Measurements from ENCODE around the gene KDM1B.

Gene KDM1B

DNA sequence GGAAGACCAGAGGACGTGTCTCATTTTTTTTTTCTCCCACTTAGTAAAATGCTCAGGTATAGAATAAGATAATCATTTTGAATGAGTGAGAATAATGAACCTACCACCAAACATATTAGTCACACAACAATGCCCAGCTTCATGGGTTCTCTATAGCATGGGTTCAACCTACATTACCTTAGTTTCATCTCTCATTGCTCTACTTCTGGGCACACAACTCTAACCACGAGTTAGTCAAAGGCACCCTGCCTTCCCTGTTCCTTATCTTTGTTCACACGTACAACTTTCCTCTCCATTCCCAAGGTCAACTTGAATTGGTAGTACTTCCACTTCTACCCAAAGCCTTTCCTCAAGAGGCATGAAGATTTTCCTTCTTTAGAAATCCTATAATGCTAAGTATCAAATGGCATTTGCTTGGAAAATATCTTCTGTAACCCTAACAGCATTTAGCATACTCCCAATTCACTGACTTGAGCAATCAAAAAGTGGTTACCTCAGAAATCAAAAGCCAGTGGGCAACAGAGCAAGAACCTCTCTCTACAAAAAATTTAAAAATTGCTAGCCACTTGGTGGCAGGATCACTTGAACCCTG, 88.2 kb downstream of the KDM1B start:
- peaks cover 99% of the 10 kb centered on the region for H3K36me3 Mint-ChIP-seq (ENCODE audit: low read depth)
- no peak for DNase-seq
- peaks cover 5% of the 10 kb centered on the region for H3K9me3 Mint-ChIP-seq
- H3K4me3 Mint-ChIP-seq = no peak overlapping the region
- H3K27me3 Mint-ChIP-seq = no peaks in the 10 kb centered on the region
- peaks cover 66% of the 10 kb centered on the region for H3K4me1 Mint-ChIP-seq (ENCODE audit: low read depth)
- no peak overlapping the region for H3K27ac Mint-ChIP-seq

DNA sequence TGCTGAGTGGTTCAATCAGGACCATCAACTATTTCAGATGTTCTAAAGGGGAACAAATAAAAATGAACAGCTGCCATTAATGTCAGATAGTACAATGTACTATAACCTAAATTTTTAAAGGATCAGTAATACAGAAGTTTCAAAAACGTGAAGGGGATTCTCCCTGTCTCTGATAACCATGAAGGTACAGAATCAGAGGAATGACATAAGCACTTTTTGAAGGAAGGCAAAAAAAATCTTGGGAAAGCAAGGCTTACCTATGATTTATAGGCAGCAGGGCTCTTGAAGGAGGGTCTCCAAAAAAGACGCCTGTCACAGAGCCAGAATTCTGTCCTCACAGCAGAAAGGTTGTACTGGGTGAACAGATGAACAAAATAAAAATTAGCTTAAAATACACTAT, 89.0 kb downstream of the KDM1B start:
- Mint-ChIP-seq H3K4me1 (ENCODE audit: low read depth) (peaks cover 70% of the 10 kb centered on the region), H3K27me3 (no peaks in the 10 kb centered on the region), H3K36me3 (ENCODE audit: low read depth) (peaks cover 100% of the 10 kb centered on the region), H3K27ac (no peak overlapping the region), H3K9me3 (peaks cover 5% of the 10 kb centered on the region), H3K4me3 (no peak overlapping the region)
- DNase-seq = no peak

DNA sequence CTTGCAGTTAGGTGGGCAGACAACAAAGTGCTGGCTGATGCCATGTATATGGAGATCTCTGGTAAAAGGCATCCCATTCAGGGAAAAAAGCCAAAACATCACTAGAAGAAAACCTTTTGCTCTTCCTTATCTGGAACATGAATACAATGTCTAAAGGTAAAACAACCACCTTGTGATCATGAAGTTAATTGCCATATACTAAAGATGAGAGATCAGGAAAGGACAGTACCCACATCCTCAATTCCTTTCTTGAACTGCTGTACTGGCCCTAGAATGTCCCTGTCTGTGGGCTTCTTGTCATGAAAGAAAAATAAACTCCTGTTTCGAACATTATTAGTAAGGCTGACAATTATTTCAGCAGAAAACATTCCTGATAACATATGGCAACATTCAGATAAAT, 89.9 kb downstream of the KDM1B start:
- no peak overlapping the region for H3K27ac Mint-ChIP-seq
- H3K27me3 Mint-ChIP-seq = no peaks in the 10 kb centered on the region
- DNase-seq = no peak
- H3K4me3 Mint-ChIP-seq = no peak overlapping the region
- peaks cover 5% of the 10 kb centered on the region for H3K9me3 Mint-ChIP-seq
- H3K4me1 Mint-ChIP-seq (ENCODE audit: low read depth) = peaks cover 75% of the 10 kb centered on the region
- H3K36me3 Mint-ChIP-seq (ENCODE audit: low read depth) = peaks cover 100% of the 10 kb centered on the region

DNA sequence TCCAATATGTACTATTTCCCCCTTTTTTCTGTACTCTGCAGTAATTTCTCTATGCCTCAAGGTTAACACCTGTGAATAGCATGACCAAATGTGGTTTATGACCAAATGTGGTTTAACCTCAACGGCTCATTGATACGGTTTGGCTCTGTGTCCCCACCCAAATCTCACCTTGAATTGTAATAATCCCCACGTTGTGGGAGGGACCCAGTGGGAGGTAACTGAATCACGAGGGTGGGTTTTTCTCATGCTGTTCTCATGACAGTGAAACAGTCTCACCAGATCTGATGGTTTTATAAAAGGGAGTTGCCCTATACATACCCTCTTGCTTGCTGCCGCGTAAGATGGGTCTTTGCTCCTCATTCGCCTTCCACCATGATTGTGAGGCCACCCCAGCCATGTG, 90.4 kb downstream of the KDM1B start:
- peaks cover 5% of the 10 kb centered on the region for H3K9me3 Mint-ChIP-seq
- peak overlapping the region; percentile 81 for H3K27ac Mint-ChIP-seq
- peaks cover 99% of the 10 kb centered on the region for H3K36me3 Mint-ChIP-seq (ENCODE audit: low read depth)
- peak; percentile 56 for DNase-seq
- H3K27me3 Mint-ChIP-seq = no peaks in the 10 kb centered on the region
- H3K4me3 Mint-ChIP-seq = peak overlapping the region; percentile 36
- H3K4me1 Mint-ChIP-seq (ENCODE audit: low read depth) = peaks cover 75% of the 10 kb centered on the region

DNA sequence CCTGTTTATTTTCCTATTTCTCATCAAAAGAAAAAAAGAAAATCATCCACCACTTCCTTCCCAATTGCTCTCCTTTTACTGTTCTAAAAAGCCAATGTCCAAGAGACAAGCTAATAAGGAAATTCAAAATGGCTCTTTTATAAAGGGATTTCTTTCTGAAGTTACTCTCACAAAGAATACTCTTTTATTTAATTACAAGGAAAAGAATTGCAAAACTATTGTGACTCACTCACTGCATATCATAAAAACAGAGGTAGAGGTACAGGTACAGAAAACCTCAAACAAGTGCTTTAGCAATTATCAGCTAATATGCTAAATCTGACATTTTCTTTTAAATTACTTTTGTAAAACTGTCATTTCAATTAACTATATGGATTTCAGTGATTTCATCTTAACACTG, 91.0 kb downstream of the KDM1B start:
- DNase-seq = no peak
- peaks cover 99% of the 10 kb centered on the region for H3K36me3 Mint-ChIP-seq (ENCODE audit: low read depth)
- H3K27me3 Mint-ChIP-seq = no peaks in the 10 kb centered on the region
- peaks cover 72% of the 10 kb centered on the region for H3K4me1 Mint-ChIP-seq (ENCODE audit: low read depth)
- no peak overlapping the region for H3K4me3 Mint-ChIP-seq
- peaks cover 5% of the 10 kb centered on the region for H3K9me3 Mint-ChIP-seq
- peak overlapping the region; percentile 81 for H3K27ac Mint-ChIP-seq

DNA sequence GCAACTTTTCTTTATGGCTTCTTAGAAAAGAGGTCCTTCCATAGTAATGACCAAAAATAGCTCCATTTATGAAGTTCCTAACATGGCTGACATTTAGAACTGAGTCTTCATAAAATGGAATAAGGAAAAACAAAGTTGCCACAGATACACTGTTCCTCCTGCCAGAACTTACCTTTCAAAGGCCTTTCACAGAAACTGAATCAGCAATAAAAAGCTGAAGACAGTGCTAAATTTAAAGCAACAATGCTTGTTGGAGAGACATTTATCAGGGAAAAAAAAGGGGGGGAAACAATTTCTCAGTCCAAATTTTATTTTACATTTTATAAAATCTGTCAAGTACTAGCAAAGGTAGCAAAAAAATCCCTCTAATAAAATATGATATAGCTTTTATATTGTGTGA, 91.8 kb downstream of the KDM1B start:
- Mint-ChIP-seq H3K4me1 (ENCODE audit: low read depth) (peaks cover 67% of the 10 kb centered on the region), H3K27ac (no peak overlapping the region), H3K4me3 (no peak overlapping the region), H3K27me3 (no peaks in the 10 kb centered on the region), H3K36me3 (ENCODE audit: low read depth) (peaks cover 99% of the 10 kb centered on the region), H3K9me3 (peaks cover 5% of the 10 kb centered on the region)
- no peak for DNase-seq

DNA sequence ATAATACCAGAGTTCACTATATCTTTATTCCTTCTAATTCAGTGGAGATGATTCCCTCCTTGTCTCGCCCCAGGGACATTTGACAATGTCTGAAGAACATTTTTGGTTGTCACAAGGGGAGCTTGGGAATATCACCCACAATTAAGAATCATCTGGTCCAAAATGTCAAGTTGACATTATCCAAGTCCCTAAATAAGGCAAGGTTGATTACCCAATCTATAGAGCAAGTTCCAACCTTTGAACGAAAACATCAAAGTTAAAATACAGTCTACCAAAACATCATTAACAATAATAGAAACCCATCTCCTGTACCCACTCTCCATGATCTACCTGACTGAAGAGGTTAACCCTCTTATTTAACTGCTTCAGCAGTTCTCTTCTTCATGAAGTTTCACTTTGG, 93.5 kb downstream of the KDM1B start:
- no peak overlapping the region for H3K4me3 Mint-ChIP-seq
- H3K36me3 Mint-ChIP-seq (ENCODE audit: low read depth) = peaks cover 97% of the 10 kb centered on the region
- peaks cover 58% of the 10 kb centered on the region for H3K4me1 Mint-ChIP-seq (ENCODE audit: low read depth)
- no peak for DNase-seq
- H3K9me3 Mint-ChIP-seq = peaks cover 5% of the 10 kb centered on the region
- H3K27ac Mint-ChIP-seq = no peak overlapping the region
- H3K27me3 Mint-ChIP-seq = no peaks in the 10 kb centered on the region

DNA sequence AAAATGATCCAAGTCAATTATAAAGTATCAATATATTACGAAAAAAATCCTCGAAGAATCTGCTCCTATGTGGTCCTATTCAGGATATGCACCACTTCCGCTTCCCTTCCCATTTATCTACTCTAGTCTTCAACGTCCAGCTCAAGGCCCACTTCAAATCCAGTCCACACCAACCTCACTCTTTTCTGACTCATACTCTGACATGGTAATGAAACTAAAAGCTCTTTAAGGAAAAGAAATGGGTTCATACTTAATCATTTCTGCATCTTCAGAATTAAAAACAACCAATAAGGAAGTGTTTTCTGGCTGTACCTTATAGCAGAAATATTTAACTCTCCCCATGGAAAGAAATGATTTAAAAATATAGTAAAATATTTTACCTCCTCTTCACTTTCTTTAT, 94.0 kb downstream of the KDM1B start:
- peaks cover 96% of the 10 kb centered on the region for H3K36me3 Mint-ChIP-seq (ENCODE audit: low read depth)
- H3K9me3 Mint-ChIP-seq = peaks cover 5% of the 10 kb centered on the region
- H3K27ac Mint-ChIP-seq = no peak overlapping the region
- peaks cover 54% of the 10 kb centered on the region for H3K4me1 Mint-ChIP-seq (ENCODE audit: low read depth)
- no peak for DNase-seq
- no peak overlapping the region for H3K4me3 Mint-ChIP-seq
- no peaks in the 10 kb centered on the region for H3K27me3 Mint-ChIP-seq

DNA sequence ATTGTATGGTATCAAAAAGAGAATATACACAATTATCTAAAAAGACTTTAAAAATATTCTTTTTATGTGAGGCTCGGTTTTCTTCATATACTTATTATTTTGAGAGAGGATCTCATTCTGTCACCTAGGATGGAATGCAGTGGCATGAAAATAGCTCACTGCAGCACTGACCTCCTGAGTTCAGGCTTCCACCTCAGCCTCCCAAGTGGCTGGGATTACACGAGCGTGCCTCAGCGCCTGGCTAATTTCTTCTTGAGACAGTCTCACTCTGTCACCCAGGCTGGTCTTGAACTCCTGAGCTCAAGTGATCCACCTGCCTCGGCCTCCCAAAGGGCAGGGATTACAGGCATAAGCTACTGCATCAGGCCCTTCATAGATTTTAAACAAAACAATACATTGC, 98.4 kb downstream of the KDM1B start:
- no peaks in the 10 kb centered on the region for H3K27me3 Mint-ChIP-seq
- no peak overlapping the region for H3K4me3 Mint-ChIP-seq
- peaks cover 95% of the 10 kb centered on the region for H3K36me3 Mint-ChIP-seq (ENCODE audit: low read depth)
- DNase-seq = no peak
- no peak overlapping the region for H3K27ac Mint-ChIP-seq
- peaks cover 28% of the 10 kb centered on the region for H3K4me1 Mint-ChIP-seq (ENCODE audit: low read depth)
- H3K9me3 Mint-ChIP-seq = no peaks in the 10 kb centered on the region

DNA sequence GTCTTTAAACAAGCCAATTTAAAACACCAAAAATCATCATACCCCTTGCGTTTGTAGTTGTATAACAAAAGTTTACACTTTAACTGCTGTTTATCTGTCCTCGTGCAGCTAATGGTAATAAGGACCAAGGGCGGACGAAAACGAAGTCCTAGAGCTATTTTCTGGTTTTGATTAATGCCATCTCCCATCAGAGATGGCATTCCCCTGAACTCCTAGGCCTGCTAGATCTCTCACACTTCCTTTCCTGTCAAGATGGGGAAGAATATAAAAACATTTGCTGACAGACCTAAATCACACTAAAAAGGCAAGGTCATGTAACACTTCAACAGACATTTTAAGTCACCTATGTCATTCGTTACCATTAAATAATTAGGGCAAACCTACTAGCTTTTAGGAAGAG, 99.6 kb downstream of the KDM1B start:
- Mint-ChIP-seq H3K4me3 (no peak overlapping the region), H3K27me3 (no peaks in the 10 kb centered on the region), H3K27ac (no peak overlapping the region), H3K9me3 (no peaks in the 10 kb centered on the region), H3K36me3 (ENCODE audit: low read depth) (peaks cover 92% of the 10 kb centered on the region), H3K4me1 (ENCODE audit: low read depth) (peaks cover 29% of the 10 kb centered on the region)
- no peak for DNase-seq

DNA sequence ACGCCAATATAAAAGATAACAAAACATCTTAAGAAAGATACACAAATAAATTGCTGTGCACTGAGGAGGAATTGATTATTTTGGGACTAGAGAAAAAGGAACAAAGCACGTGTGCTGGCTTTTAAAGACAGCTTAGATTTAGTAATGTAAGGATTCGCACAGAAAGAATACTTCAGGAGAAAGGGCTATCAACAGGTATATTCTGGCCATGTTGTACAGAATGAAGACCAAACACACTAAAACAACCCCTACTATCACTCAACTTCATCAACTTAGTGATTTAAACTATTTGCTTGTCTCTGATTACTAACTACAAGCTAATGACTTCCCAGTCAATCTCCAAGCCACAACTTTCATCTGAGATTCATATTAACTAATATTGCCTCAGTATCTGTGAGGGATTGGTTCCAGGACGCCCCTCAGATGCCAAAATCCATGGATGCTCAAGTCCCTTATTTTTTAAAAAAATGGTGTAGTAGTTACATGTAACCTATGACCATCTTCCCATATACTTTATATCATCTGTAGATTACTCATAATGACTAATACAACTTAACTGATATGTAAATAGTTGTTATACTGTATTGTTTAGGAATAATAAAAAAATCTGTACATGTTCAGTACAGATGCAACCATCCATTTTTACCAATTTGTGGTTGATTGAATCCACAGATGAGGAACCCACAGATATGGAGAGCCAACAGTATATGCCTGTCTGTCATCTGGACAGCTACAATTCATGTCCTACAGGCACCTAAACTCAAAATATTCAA, 104.6 kb downstream of the KDM1B start:
- H3K4me3 Mint-ChIP-seq = peak overlapping the region; percentile 89
- DNase-seq = no peak
- H3K36me3 Mint-ChIP-seq (ENCODE audit: low read depth) = peaks cover 89% of the 10 kb centered on the region
- no peaks in the 10 kb centered on the region for H3K27me3 Mint-ChIP-seq
- H3K27ac Mint-ChIP-seq = peak overlapping the region; percentile 92
- H3K9me3 Mint-ChIP-seq = no peaks in the 10 kb centered on the region
- H3K4me1 Mint-ChIP-seq (ENCODE audit: low read depth) = peaks cover 52% of the 10 kb centered on the region

DNA sequence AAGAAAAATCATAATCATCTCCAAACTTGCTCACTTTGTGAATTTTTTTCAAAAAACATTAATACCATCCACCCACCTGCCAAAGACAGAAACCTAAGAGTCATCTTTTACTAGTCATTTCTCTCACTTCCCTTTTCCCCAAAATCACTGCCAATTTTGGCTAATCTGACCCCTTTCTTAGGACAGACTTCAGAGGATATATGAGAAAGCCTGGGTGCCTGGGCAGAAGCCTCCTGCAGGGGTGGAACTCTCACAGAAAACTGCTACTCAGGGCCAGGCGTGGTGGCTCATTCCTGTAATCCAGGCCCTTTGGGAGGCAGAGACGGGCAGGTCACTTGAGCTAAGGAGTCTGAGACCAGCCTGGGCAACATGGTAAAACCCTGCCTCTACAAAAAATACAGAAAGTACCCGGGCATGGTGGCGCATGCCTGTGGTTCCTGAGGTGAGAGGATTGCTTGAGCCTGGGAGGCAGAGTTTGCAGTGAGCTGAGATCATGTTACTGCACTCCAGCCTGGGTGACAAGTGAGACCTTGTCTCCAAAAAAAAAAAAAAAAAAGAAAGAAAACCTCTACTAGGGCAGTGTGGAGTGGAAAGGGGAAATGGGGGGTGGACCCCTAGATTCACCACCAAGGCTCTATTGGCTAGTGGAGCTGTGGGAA, 105.4 kb downstream of the KDM1B start:
- H3K36me3 Mint-ChIP-seq (ENCODE audit: low read depth) = peaks cover 86% of the 10 kb centered on the region
- H3K4me3 Mint-ChIP-seq = peak overlapping the region; percentile 89
- H3K27me3 Mint-ChIP-seq = no peaks in the 10 kb centered on the region
- peaks cover 56% of the 10 kb centered on the region for H3K4me1 Mint-ChIP-seq (ENCODE audit: low read depth)
- DNase-seq = peak; percentile 44
- H3K9me3 Mint-ChIP-seq = no peaks in the 10 kb centered on the region
- peak overlapping the region; percentile 92 for H3K27ac Mint-ChIP-seq

DNA sequence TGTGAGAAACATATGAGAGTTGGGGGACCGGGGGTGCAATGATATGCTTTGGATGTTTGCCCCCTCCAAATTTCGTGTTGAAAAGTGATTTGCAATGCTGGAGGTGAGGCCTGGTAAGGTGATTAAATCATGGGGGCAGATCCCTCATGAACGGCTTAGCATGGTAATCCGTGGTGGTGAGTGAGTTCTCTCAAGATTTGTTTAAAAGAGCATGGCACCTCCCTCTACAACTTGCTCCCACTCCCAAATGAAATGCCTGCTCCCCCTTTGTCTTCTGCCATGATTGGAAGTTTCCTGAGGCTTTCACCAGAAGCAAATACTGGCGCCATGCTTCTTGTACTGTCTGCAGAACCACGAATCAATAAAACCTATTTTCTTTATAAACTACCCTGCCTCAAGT, 106.7 kb downstream of the KDM1B start:
- DNase-seq = no peak
- no peaks in the 10 kb centered on the region for H3K9me3 Mint-ChIP-seq
- no peaks in the 10 kb centered on the region for H3K27me3 Mint-ChIP-seq
- peak overlapping the region; percentile 89 for H3K4me3 Mint-ChIP-seq
- H3K27ac Mint-ChIP-seq = peak overlapping the region; percentile 92
- H3K36me3 Mint-ChIP-seq (ENCODE audit: low read depth) = peaks cover 73% of the 10 kb centered on the region
- H3K4me1 Mint-ChIP-seq (ENCODE audit: low read depth) = peaks cover 57% of the 10 kb centered on the region

DNA sequence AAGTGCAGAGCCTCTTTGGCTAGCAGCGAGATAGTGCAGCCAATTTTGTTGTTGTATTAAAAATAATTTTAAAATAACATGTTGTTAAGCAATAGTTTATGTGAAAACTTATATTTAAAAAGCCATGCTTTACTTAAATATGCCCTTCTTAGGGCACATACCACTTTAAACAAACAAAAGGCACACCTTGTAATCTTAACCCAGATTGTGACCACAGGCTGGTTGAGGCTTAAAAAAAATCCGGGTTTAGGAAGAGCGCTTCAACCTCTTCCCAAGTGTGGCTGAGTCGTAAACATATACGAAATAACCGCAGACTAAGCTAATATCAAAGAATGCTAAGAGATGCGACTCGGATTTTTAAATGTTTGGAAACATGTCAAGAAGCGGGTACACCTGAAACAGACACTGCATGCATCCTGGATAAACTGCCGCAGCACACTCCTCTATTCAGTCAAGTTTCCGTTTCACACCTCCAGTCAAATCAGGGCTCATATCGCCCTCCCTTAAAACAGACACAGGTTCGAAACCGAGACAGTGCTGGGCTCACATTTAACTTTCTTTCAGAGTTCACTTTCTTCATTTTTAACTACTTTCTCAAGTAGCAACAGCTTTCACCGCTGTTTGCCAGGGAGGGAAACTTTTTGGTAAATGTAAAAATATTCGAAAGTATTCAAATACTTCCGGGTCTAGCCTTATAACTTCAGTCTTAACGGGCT, 107.6 kb downstream of the KDM1B start:
- peak overlapping the region; percentile 96 for H3K27ac Mint-ChIP-seq
- peaks cover 64% of the 10 kb centered on the region for H3K36me3 Mint-ChIP-seq (ENCODE audit: low read depth)
- H3K4me1 Mint-ChIP-seq (ENCODE audit: low read depth) = peaks cover 55% of the 10 kb centered on the region
- H3K4me3 Mint-ChIP-seq = peak overlapping the region; percentile 89
- peak; percentile 48 for DNase-seq
- no peaks in the 10 kb centered on the region for H3K27me3 Mint-ChIP-seq
- H3K9me3 Mint-ChIP-seq = no peaks in the 10 kb centered on the region
